LNCAP (cell line): ENCODE data around the gene RILPL1.

Source experiments
- CTCF ChIP-seq: fragments of 450-650 bp; IDR thresholded peaks from 2 replicates; pipeline ENCODE4 v1.5.1; 2017; ENCODE audit warnings: mild to moderate bottlenecking

Gene RILPL1

GRCh38 chr12:123436017-123436964 lies 97.2 kb downstream of the RILPL1 start, which contains the start of gene RILPL2:
Gene RILPL2, minus strand, starts transcription at chr12:123436684. Its CDS starts 264 bp downstream, at chr12:123436420.
- no peak for TF ChIP-seq CTCF

- no peak for TF ChIP-seq CTCF
Measured at GRCh38 chr12:123435636-123436016, 97.9 kb downstream of the RILPL1 start.

- TF ChIP-seq CTCF, result no peak
Measured at GRCh38 chr12:123433615-123434014, 99.9 kb downstream of the RILPL1 start.

DNA sequence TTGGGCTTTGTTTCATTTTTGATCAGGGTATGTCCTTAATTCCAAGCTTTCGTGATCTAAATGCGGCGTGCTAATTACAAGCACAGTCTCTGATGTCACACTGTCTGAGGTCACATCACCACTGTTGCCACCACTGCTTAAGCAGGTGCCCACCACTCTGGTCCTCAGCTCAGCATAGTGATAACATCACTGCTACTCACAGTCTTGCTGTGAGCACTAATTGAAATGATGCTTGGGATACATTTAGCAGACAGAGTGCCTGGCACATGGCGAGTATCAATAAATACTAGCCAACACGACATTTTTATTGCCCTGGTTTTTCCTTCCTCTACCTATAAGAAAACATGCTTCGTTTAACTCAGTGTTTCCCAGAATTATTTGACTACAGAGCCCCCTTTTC lies 104.9 kb downstream of the RILPL1 start:
- TF ChIP-seq CTCF, result no peak

DNA sequence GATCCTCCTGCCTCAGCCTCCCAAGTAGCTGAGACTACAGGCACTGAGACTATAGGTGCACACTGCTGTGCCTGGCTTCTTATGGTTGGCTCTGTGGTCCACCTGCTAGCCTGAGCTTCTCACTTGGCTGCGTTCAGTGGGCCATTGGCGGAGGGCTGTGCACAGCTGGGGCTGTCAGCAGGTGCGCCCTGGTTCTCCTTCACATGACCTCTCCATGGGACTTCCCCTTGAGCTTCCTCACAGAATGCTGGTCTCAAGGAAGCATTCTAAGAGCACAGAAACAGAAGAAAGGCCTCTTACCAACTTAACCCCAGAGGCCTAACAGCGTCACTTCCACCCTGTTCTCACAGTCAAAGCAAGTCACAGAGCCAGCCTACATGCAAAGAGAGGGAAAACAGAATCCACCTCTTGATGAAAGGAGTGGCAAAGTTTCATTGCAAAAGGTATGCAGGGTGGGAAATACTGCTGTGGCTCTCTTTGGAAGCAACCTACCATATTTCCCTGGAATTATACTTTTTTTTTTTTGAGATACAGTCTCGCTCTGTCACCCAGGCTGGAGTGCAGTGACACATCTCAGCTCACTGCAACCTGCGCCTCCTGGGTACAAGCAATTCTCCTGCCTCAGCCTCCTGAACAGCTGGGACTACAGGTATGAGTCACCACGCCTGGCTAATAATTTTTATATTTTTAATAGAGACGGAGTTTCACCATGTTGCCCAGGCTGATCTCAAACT lies 106.3 kb downstream of the RILPL1 start:
- no peak for TF ChIP-seq CTCF

- TF ChIP-seq CTCF, result no peak
Measured at GRCh38 chr12:123421314-123421713, 112.2 kb downstream of the RILPL1 start.
